ENCODE measurements around the gene NXN.

GRCh38 chr17:935485-935884 is 44.1 kb downstream of the NXN start:
- TF ChIP-seq CTCF (IDR thresholded peaks at IDR 0.05) = no peak
- no peak for TF ChIP-seq POLR2A (IDR thresholded peaks at IDR 0.05)
- no peak for TF ChIP-seq POLR2AphosphoS5 (IDR thresholded peaks at IDR 0.05)

Measured in gastroesophageal sphincter (tissue), 3 donors.